Fibroblast of the aortic adventitia (primary cell): Measurements from ENCODE around the gene AOAH. TPM values are rescaled to one million over a fixed set of nuclear protein-coding genes. Genes with fewer than 3 reads are reported as not detected.

Experiments
- DNase-seq: peaks from one replicate; pipeline ENCODE4 v3.0.0-alpha.2; 2010; ENCODE audit warnings: low read depth
- H3K4me3 ChIP-seq: 2 replicates; pipeline ENCODE4 v1.5.1; 2011; ENCODE audit warnings: low read depth, mild to moderate bottlenecking, control low read depth, low read length, moderate library complexity
- total RNA-seq: library from RNA; depleted of rRNA; stranded (reverse); fragments of >200 nt; gene quantifications from 2 replicates; pipeline ENCODE4 v1.2.3, GENCODE V29; 2012; ENCODE audit warnings: low replicate concordance
- TF ChIP-seq, protein P1 (sequence below): IDR thresholded peaks from 2 replicates; pipeline ENCODE4 v1.5.1; 2011; ENCODE audit warnings: mild to moderate bottlenecking, low read length, control low read depth, inconsistent platforms; ENCODE audit not compliant: insufficient read depth

Gene AOAH
- total RNA-seq, 1 donor, result not detected

DNA sequence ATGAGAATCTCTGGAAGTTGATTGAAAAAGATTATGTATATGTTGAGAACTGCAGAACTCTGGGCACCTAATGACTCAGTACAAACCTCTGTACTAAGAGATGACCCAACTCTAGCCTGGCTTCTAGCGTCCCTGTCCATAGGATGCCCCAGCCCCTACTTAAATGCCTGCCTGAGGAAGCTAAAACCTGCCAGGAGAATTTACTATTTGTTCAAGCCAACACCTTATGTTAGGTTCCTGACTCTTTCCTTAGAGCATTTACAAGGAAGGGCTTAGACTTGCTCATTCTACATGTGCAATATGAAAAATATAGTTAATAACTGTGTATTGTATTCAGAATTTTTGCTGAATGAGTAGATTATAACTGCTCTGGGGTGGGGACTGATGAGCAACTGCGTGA, 37.5 kb upstream of the AOAH start:
- no peak for DNase-seq
- H3K4me3 ChIP-seq, result no peak overlapping the region
- TF ChIP-seq, protein P1, sequence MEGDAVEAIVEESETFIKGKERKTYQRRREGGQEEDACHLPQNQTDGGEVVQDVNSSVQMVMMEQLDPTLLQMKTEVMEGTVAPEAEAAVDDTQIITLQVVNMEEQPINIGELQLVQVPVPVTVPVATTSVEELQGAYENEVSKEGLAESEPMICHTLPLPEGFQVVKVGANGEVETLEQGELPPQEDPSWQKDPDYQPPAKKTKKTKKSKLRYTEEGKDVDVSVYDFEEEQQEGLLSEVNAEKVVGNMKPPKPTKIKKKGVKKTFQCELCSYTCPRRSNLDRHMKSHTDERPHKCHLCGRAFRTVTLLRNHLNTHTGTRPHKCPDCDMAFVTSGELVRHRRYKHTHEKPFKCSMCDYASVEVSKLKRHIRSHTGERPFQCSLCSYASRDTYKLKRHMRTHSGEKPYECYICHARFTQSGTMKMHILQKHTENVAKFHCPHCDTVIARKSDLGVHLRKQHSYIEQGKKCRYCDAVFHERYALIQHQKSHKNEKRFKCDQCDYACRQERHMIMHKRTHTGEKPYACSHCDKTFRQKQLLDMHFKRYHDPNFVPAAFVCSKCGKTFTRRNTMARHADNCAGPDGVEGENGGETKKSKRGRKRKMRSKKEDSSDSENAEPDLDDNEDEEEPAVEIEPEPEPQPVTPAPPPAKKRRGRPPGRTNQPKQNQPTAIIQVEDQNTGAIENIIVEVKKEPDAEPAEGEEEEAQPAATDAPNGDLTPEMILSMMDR, result no peak

DNA sequence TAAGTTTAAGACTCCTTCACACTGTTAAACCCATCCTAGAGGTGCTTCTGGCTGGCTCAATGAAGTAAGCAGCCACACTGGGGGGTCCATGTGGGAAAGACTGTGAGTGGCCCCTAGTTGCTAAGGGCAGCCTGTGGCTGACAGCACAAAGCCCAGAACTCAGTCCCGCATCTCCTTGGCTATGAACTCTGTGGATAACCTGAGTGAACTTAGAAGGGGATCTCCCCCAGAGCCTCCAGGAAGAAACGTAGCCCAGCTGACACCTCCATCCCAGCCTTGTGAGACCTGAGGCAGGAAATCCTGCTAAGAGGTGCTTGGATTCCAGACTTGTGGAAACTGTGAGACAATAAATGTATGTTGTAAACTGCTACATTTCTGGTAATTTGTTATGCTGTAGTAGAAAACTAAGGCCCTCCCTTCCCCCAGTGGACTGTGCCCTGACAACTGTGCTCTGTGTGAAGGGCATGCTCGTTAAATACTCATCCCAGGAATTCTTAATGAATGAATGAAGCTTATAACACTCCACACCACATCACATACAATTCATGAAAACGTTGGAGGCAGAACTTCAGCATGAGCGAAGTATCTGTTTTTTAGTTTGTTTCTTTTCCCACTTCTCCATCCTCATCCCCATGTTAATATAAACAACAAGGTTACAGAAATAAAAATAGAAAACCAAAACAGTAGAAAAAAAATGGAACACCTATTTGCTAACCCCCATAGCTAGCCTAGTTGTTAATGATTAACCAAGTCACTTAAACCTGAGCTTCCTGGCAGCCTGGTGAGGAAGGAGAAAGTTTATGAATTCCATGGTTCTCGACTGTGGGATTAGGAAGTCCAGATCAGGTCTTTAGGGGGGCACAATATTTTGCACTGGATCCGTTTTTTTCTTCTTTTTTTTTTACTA, 36.8 kb upstream of the AOAH start:
- TF ChIP-seq, protein P1, result no peak
- DNase-seq, result no peak
- no peak overlapping the region for H3K4me3 ChIP-seq

DNA sequence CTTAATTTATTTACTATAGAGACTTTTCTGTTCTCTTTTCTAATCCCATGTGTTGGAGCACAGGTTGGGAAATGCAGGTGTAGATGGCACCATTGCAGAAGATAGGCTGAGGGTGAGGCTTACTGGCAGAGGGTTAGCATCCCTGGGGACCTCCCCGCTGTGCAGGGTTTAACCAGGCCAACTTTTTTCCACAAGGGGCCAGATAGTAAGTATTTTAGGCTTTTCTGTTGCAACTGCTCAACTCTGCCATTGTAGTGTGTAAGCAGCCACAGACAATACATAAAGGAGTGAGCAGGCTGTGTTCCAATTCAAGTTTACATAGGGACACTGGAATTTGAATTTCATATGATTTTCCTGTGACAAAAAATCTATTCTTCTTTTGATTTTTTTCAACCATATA, 34.6 kb upstream of the AOAH start:
- H3K4me3 ChIP-seq, result no peak overlapping the region
- TF ChIP-seq, protein P1, result no peak
- DNase-seq, result no peak

DNA sequence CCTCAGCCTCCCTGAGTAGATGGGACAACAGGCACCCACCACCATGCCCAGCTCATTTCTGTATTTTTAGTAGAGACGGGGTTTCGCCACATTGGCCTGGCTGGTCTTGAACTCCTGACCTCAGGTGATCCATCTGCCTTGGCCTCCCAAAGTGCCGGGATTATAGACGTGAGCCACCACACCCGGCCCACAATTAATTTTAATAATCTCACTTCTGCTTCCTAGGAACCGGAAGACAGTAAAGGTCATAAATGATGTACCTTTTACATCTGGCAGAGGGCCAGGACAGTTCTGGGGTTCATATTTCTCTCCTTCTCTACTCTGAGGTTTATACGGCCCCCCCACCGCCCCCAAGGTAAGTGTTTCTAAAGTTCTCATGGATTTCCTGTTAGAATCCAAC, 31.2 kb upstream of the AOAH start:
- H3K4me3 ChIP-seq, result no peak overlapping the region
- DNase-seq, result no peak
- TF ChIP-seq, protein P1, result no peak

DNA sequence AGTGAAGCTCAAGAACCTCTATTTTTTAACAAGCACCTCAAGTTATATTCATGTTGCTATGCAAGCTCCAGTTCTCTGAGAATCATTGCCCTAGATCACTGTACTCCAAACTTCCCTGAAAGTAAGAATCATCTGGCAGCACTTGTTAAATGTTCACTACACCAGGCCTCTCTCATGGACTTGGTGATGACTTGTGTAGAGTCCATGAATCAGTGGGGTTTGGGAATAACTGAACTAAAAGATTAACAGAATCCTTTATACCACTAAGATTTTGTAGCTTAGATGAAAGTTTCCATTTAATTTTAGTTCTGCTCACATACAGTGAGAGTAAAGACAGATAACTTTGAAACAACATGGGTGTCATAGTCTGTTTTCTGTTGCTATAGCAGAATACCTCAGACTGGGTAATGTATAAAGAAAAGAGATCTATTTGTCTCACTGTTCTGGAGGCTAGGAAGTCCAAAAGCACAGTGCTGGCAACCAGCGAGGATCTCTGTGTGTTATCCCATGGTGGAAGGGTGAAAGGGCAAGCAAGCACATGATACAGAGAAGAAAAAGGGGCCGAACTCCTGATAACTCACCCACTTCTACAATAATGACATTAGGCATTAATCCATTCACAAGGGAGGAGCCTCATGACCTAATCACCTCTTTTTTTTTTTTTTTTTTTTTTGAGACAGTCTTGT, 27.9 kb upstream of the AOAH start:
- TF ChIP-seq, protein P1, result no peak
- no peak for DNase-seq
- H3K4me3 ChIP-seq, result no peak overlapping the region

DNA sequence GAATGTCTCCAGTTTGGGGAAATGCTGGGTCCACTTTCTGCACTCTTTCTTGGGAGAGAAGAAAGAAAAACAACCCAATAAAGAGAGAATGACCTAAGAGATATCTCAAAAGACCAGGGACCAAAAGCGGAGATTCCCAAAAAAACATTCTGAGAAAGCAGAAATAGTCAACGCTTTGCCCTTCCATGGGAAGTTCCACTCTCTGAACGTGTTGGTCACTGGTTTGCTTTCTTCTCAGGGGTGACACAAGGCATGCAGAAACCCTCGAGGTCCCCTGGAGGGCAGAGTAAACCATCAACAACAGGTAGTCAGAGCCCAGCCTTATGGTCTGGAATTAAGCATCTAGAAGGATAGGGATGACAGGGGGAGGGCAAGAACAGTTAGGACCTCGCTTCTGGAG, 26.2 kb upstream of the AOAH start:
- TF ChIP-seq, protein P1, result no peak
- no peak overlapping the region for H3K4me3 ChIP-seq
- DNase-seq, result no peak
